Activated naive CD4-positive, alpha-beta T cell treated with anti-CD3 and anti-CD28 coated beads, Interleukin-2, amount 50 U/mL, for 72 hours (primary cell): ENCODE measurements around the gene PDGFC. TPM values are rescaled to one million over a fixed set of nuclear protein-coding genes. Genes with fewer than 3 reads are reported as not detected.

Source experiments
- ATAC-seq, 2 donors: fragments of 150-1000 bp; cut with Tn5 transposase; 2 replicates each; pipeline ENCODE4 v1.10.0; 2021; ENCODE audit warnings: mild to moderate bottlenecking in 2 of 2, moderate library complexity in 2 of 2
- DNase-seq, 2 donors: peaks; one replicate each; pipeline ENCODE4 v3.0.0; 2021 to 2022; ENCODE audit warnings: low spot score in 2 of 2
- H3K27ac Mint-ChIP-seq, 2 donors: one replicate each; pipeline ENCODE4 v1.8.0; 2022; ENCODE audit warnings: mild to moderate bottlenecking in 2 of 2, mixed read lengths in 2 of 2
- H3K36me3 Mint-ChIP-seq, 2 donors: one replicate each; pipeline ENCODE4 v1.8.0; 2022; ENCODE audit warnings: mixed read lengths in 2 of 2
- H3K9me3 Mint-ChIP-seq, 2 donors: one replicate each; pipeline ENCODE4 v1.8.0; 2022; ENCODE audit warnings: mixed read lengths in 2 of 2
- total RNA-seq, 2 donors: library from RNA; stranded (reverse); gene quantifications; one replicate each; pipeline ENCODE4 v1.2.3, GENCODE V29; 2022

PDGFC gene
- total RNA-seq, 2 donors from 2014 or later: not detected

DNA sequence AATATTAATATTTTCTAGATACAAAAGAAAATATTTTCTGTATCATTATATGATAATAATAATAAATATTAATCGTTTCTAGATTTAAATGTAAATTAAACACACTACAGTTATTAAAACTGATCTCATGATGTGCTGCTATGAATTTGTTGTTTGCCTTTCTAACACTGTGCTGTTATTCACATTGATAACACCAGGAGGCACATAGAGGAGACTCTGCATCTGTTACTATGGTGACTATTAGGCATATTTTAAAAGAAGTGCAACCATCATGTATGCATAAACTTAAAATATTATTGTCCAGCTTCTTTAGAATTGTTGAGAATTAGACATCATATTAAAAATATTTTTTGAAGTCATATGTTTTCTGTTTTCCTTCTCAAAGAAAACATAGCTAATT is 11.8 kb upstream of the PDGFC start:
- ATAC-seq (no peak), DNase-seq (no peak)
- peaks cover 7 to 11% of the 10 kb centered on the region in 2 donors for H3K9me3 Mint-ChIP-seq

GRCh38 chr4:156981262-156981769 is 9.7 kb upstream of the PDGFC start:
- Mint-ChIP-seq H3K36me3 (peaks cover 0 to 6% of the 10 kb centered on the region in 2 donors), H3K27ac (no peak overlapping the region), H3K9me3 (peaks cover 2 to 7% of the 10 kb centered on the region in 2 donors)
- no peak for DNase-seq
- ATAC-seq: no peak

More for the DNA sequence above, 11.8 kb upstream of the PDGFC start:
- H3K27ac Mint-ChIP-seq: no peak overlapping the region
- peaks cover 0 to 6% of the 10 kb centered on the region in 2 donors for H3K36me3 Mint-ChIP-seq

- Mint-ChIP-seq H3K27ac (no peak overlapping the region), H3K36me3 (no peaks in the 10 kb centered on the region), H3K9me3 (no peaks in the 10 kb centered on the region)
- no peak for DNase-seq
- no peak for ATAC-seq
Measured at GRCh38 chr4:156977435-156978160, 6.0 kb upstream of the PDGFC start.

DNA sequence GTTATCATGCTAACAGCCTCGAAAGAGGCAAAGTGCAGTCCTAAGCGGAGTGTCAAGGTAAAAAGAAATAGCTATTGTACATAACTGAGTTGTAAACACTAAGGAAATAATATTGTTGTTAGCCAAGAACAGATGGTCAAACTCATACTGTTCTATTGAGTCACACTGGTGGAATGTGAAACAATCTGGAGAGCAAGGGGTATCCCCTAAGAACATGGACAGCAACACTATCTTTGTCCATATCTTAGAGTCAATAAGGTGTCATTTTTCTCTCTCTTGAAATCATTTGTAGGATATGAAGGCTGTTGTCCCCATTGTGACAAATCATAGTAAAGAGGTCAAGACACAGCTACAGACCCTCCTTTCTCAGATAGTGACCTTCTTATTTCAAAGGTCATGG is 4.5 kb upstream of the PDGFC start:
- DNase-seq: no peak
- no peak for ATAC-seq
- no peaks in the 10 kb centered on the region for H3K36me3 Mint-ChIP-seq
- H3K9me3 Mint-ChIP-seq: no peaks in the 10 kb centered on the region
- no peak overlapping the region for H3K27ac Mint-ChIP-seq

DNA sequence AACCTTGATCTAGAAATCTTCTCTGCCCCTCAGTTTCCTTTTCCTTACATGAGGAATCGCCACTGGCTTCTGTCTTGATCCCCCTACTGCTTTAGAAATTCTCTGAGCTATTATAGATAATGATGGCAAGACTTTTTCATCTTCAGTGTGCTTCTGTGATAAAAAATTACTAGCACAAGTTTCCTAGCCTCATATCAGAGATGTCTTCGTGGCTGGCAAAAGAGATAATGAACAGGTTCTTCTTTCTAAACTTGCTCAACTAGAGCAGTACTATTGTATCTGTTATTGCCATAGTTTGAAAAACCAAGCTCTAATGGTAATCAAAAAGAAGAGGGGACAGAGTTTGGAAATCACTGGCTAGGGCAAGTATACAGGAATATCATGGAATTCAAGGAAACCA is 4.1 kb upstream of the PDGFC start:
- ATAC-seq (no peak), DNase-seq (no peak)
- Mint-ChIP-seq H3K36me3 (peaks cover under 1 to 2% of the 10 kb centered on the region in 2 donors), H3K27ac (no peak overlapping the region), H3K9me3 (no peaks in the 10 kb centered on the region)

DNA sequence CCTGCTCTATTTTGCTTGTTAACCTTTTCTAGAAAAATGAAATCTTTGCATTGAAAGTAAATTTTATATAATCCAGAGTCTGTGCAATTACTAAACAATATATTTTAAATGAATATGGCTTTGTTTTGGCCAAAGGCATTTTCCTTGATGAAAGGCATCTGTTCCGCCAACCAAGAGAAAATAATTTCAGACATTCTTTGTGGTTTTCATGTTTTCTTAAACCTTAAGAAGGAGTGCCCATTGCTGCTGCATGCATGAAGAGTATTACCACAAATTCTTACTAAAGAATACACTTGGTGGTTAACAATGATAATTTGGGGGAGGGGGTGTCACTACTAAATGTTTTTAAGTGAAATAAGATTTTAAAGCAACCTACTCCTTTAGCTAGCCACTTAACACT is 2.7 kb upstream of the PDGFC start:
- DNase-seq (no peak), ATAC-seq (no peak)
- H3K36me3 Mint-ChIP-seq: peaks cover 6 to 13% of the 10 kb centered on the region in 2 donors
- H3K9me3 Mint-ChIP-seq: no peaks in the 10 kb centered on the region
- no peak overlapping the region for H3K27ac Mint-ChIP-seq

DNA sequence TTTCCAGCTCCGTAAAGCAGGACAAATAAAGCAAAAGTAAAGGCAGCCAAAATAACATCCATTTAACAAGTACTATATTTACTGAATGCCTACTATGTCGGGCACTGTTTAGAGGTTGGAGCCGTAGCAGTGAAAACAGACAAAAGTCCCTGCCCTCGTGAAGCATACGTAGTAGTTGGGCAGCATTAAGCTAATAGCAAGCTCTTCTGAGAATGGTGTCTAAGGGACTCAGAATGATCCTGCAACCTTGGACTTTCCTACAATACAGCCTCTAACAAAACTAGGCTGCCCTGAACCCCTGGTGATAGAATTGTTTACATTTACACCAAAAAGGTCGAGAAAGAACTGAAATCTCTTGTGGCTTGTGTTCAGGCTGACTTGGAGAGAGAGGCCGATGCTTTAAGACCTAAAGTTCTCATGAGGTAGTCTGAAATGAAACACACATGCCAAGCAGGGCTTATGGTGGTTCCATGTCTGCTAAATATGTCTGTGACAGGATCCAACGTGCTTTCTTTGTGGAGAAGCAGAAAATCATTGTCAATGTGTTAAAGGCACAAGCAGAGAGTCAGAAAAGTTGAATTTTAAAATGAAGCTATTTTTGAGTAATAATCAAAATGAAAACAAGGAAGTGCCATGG is 898 bp upstream of the PDGFC start:
- ATAC-seq (no peak), DNase-seq (no peak)
- peaks cover 5 to 6% of the 10 kb centered on the region in 2 donors for H3K9me3 Mint-ChIP-seq
- H3K27ac Mint-ChIP-seq: no peak overlapping the region
- H3K36me3 Mint-ChIP-seq: peaks cover 6 to 20% of the 10 kb centered on the region in 2 donors

- no peak for ATAC-seq
- H3K9me3 Mint-ChIP-seq: peaks cover 5 to 13% of the 10 kb centered on the region in 2 donors
- H3K36me3 Mint-ChIP-seq: peaks cover 6 to 22% of the 10 kb centered on the region in 2 donors
Measured at GRCh38 chr4:156971165-156971675, 379 bp downstream of the PDGFC start.

GRCh38 chr4:156970501-156971164 is 966 bp downstream of the PDGFC start:
- ATAC-seq (no peak), DNase-seq (no peak)
- Mint-ChIP-seq H3K36me3 (peaks cover 6 to 22% of the 10 kb centered on the region in 2 donors), H3K9me3 (peaks cover 5 to 13% of the 10 kb centered on the region in 2 donors), H3K27ac (no peak overlapping the region)

More at GRCh38 chr4:156971165-156971675, 379 bp downstream of the PDGFC start:
- no peak for DNase-seq
- no peak overlapping the region for H3K27ac Mint-ChIP-seq

GRCh38 chr4:156969911-156970310 is 1.7 kb downstream of the PDGFC start:
- DNase-seq: no peak
- H3K27ac Mint-ChIP-seq: no peak overlapping the region
- H3K9me3 Mint-ChIP-seq: peaks cover 5 to 13% of the 10 kb centered on the region in 2 donors
- no peak for ATAC-seq
- peaks cover 6 to 22% of the 10 kb centered on the region in 2 donors for H3K36me3 Mint-ChIP-seq

GRCh38 chr4:156969101-156969500 is 2.5 kb downstream of the PDGFC start:
- Mint-ChIP-seq H3K36me3 (peaks cover 6 to 22% of the 10 kb centered on the region in 2 donors), H3K9me3 (peaks cover 5 to 13% of the 10 kb centered on the region in 2 donors), H3K27ac (no peak overlapping the region)
- no peak for ATAC-seq
- DNase-seq: no peak

DNA sequence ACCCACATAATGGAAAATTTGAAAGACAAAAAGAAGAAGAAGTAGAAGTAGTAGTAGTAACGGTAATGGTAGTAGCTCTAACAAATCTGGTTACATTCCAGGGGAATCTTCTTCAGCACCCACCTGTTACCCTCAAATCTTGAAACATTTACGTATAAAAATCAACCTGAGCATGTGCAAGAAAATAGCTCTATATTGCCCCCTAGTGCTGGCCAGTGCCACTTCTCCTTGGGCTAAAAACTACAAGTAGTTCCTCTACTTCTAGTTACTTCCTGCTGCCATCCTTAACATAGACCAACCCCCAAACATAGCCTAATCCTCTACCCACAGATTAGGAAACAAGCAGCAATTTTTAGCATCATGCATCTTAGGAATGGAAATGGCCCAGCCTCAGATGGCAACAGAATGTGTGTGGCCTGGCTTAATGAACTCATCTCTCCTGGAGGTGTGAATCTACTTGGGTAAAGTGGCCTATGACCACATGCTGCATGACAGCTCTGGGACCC is 3.1 kb downstream of the PDGFC start:
- H3K27ac Mint-ChIP-seq: no peak overlapping the region
- DNase-seq (peak in 1 of 2 donors; percentile 19), ATAC-seq (peak in 1 of 2 donors; percentile 43)
- H3K9me3 Mint-ChIP-seq: peaks cover 5 to 13% of the 10 kb centered on the region in 2 donors
- H3K36me3 Mint-ChIP-seq: peaks cover 6 to 22% of the 10 kb centered on the region in 2 donors

GRCh38 chr4:156966836-156967235 is 4.8 kb downstream of the PDGFC start:
- ATAC-seq (no peak), DNase-seq (no peak)
- H3K36me3 Mint-ChIP-seq: peaks cover 6 to 22% of the 10 kb centered on the region in 2 donors

DNA sequence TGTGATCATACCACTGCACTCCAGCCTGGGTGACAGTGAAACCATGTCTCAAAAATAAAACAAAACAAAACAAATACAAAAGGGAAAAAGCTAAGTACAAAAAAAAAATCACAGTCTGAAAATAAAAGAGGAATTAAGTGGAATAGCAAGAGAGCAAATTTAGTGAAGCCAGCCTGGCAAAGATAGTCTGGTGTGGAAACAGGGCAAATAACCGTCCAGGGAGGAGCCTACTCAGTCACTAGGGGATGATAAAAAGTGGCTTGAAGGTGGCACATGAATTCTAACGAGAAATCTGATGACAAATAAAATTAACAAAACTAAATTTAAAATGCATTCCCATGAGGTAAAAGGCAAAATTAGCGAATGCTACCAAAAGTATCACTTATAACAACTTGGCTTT is 8.2 kb downstream of the PDGFC start:
- Mint-ChIP-seq H3K36me3 (peaks cover 0 to 5% of the 10 kb centered on the region in 2 donors), H3K27ac (no peak overlapping the region), H3K9me3 (peaks cover 0 to 11% of the 10 kb centered on the region in 2 donors)
- ATAC-seq (no peak), DNase-seq (no peak)

More at GRCh38 chr4:156966836-156967235, 4.8 kb downstream of the PDGFC start:
- Mint-ChIP-seq H3K9me3 (peaks cover 5 to 17% of the 10 kb centered on the region in 2 donors), H3K27ac (no peak overlapping the region)

DNA sequence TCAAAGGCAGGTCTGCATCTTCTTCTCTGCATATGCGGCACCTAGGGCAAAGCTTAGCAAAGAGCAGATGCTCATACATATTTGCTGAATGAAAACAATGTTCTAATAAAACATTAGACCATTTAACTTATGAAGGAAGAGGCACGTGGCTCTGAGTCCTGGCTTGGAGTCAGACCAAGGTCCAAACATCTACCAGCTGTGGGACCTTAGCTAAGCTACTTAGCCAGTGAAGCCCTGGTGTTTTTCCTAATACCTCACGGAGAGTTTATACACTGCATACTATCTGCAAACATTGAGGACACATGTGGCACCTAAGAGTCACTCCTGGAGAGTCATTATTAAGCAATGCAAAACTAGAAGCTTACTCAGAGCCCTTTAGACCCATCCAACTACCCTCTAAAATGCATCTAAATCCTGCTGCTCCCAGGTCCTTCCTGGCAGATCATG is 9.0 kb downstream of the PDGFC start:
- ATAC-seq: no peak
- DNase-seq: no peak
- H3K36me3 Mint-ChIP-seq: peaks cover 0 to 3% of the 10 kb centered on the region in 2 donors
- no peak overlapping the region for H3K27ac Mint-ChIP-seq
- peaks cover 0 to 11% of the 10 kb centered on the region in 2 donors for H3K9me3 Mint-ChIP-seq

DNA sequence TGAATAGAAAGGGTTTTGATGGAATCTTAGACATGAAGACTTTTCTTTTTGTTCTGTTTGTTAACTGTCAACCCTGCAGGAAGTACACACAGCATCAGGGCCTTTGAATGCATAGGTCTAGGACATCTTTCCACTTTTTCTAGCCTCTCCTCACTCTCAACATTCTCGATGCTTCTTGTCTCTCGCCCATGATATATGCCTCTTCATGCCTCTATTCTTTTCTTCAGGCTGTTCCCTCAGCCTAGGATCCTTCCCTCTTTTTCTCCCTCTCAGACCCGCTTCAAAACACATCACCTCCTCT is 9.6 kb downstream of the PDGFC start:
- Mint-ChIP-seq H3K9me3 (peaks cover 4 to 10% of the 10 kb centered on the region in 2 donors), H3K36me3 (no peaks in the 10 kb centered on the region), H3K27ac (no peak overlapping the region)
- DNase-seq (no peak), ATAC-seq (no peak)
